SU-DHL-6 (cell line): Measurements from ENCODE around the gene SLC7A11.

Experiments
- H2AFZ ChIP-seq: fragments of 200-600 bp; sonication (generic); 2 replicates; pipeline ENCODE4 v1.6.1; 2014; ENCODE audit warnings: low read depth, mild to moderate bottlenecking, moderate library complexity, mixed read lengths, antibody characterized with exemption, low read length; ENCODE audit not compliant: severe bottlenecking
- H3F3A ChIP-seq: fragments of 200-600 bp; shearing (Covaris generic); 2 replicates; pipeline ENCODE4 v1.6.0; 2016; ENCODE audit warnings: antibody characterized with exemption, mild to moderate bottlenecking; ENCODE audit not compliant: insufficient read depth
- H3K27ac ChIP-seq: fragments of 200-600 bp; sonication (generic); 2 replicates; pipeline ENCODE4 v1.5.1; 2016; ENCODE audit warnings: low read depth, mild to moderate bottlenecking, low read length, moderate library complexity, mixed read lengths
- H3K27me3 ChIP-seq: fragments of 200-600 bp; sonication (generic), shearing (Covaris generic); 2 replicates; pipeline ENCODE4 v1.6.0; 2014; ENCODE audit warnings: mild to moderate bottlenecking, low read length
- H3K36me3 ChIP-seq: fragments of 200-600 bp; sonication (generic); 2 replicates; pipeline ENCODE4 v1.6.1; 2014; ENCODE audit warnings: mild to moderate bottlenecking, low read length, mixed read lengths
- H3K4me2 ChIP-seq: fragments of 300-600, 200-600 bp; shearing (Covaris generic), sonication (generic); 2 replicates; pipeline ENCODE4 v1.6.0; 2014; ENCODE audit warnings: low read length, low read depth, mild to moderate bottlenecking; ENCODE audit not compliant: poor library complexity, severe bottlenecking
- H3K4me3 ChIP-seq: fragments of 200-600 bp; sonication (generic); 2 replicates; pipeline ENCODE4 v1.5.1; 2014; ENCODE audit warnings: antibody characterized with exemption, low read length, mild to moderate bottlenecking, mixed read lengths; ENCODE audit not compliant: insufficient read depth, poor library complexity, severe bottlenecking
- H3K79me2 ChIP-seq: fragments of 200-600 bp; sonication (generic); 2 replicates; pipeline ENCODE4 v1.6.1; 2014; ENCODE audit warnings: mild to moderate bottlenecking, low read length, moderate library complexity; ENCODE audit not compliant: insufficient read depth
- H3K9ac ChIP-seq: fragments of 200-600 bp; sonication (generic); 2 replicates; pipeline ENCODE4 v1.7.0; 2014; ENCODE audit warnings: mild to moderate bottlenecking, low read length
- H3K9me2 ChIP-seq: fragments of 200-600 bp; sonication (generic); replicated peaks from 2 replicates; pipeline ENCODE4 v1.6.1; 2014; ENCODE audit warnings: low read length; ENCODE audit not compliant: insufficient read depth
- H3K9me3 ChIP-seq: fragments of 200-600 bp; sonication (generic); 2 replicates; pipeline ENCODE4 v1.6.1; 2014; ENCODE audit warnings: low read length, mixed read lengths; ENCODE audit not compliant: insufficient read depth
- H4K20me1 ChIP-seq: fragments of 200-600 bp; sonication (generic); 2 replicates; pipeline ENCODE4 v1.6.1; 2014; ENCODE audit warnings: low read depth, mild to moderate bottlenecking, antibody characterized with exemption, low read length, moderate library complexity, mixed read lengths
- CTCF ChIP-seq: fragments of 200-600 bp; sonication (generic); IDR thresholded peaks from one replicate; pipeline ENCODE4 v1.5.1; 2017; ENCODE audit warnings: antibody characterized with exemption, mild to moderate bottlenecking, low read length, moderate library complexity; ENCODE audit not compliant: insufficient read depth, poor library complexity, severe bottlenecking
- EZH2phosphoT487 ChIP-seq: fragments of 200-600 bp; sonication (generic), shearing (Covaris generic); conservative IDR thresholded peaks from 2 replicates; pipeline ENCODE4 v1.6.1; 2018; ENCODE audit warnings: mild to moderate bottlenecking, antibody characterized with exemption, low read length, moderate library complexity, mixed read lengths

The SLC7A11 gene

GRCh38 chr4:138266948-138267347, 24.8 kb upstream of the SLC7A11 start:
- Histone ChIP-seq H3K36me3 (no peaks in the 10 kb centered on the region), H3K4me2 (no peak overlapping the region), H3K79me2 (no peaks in the 10 kb centered on the region), H4K20me1 (no peaks in the 10 kb centered on the region), H3K9me3 (no peaks in the 10 kb centered on the region), H3F3A (no peaks in the 10 kb centered on the region), H3K9me2 (no peaks in the 10 kb centered on the region), H3K27me3 (no peaks in the 10 kb centered on the region), H3K4me3 (no peak overlapping the region), H2AFZ (no peak overlapping the region), H3K27ac (no peak overlapping the region), H3K9ac (no peak overlapping the region)
- no peak for TF ChIP-seq EZH2phosphoT487
- no peak for TF ChIP-seq CTCF

GRCh38 chr4:138263247-138263816, 21.2 kb upstream of the SLC7A11 start:
- Histone ChIP-seq H3K36me3 (no peaks in the 10 kb centered on the region), H4K20me1 (no peaks in the 10 kb centered on the region), H3K4me3 (no peak overlapping the region), H3K4me2 (no peak overlapping the region), H2AFZ (no peak overlapping the region), H3K27me3 (no peaks in the 10 kb centered on the region), H3K9me3 (no peaks in the 10 kb centered on the region), H3F3A (no peaks in the 10 kb centered on the region), H3K27ac (no peak overlapping the region), H3K9ac (no peak overlapping the region), H3K79me2 (no peaks in the 10 kb centered on the region), H3K9me2 (no peaks in the 10 kb centered on the region)
- no peak for TF ChIP-seq CTCF
- no peak for TF ChIP-seq EZH2phosphoT487

GRCh38 chr4:138262469-138262868, 20.3 kb upstream of the SLC7A11 start:
- Histone ChIP-seq H3K4me3 (no peak overlapping the region), H3K27ac (no peak overlapping the region), H4K20me1 (no peaks in the 10 kb centered on the region), H3K9me2 (no peaks in the 10 kb centered on the region), H3K79me2 (no peaks in the 10 kb centered on the region), H3K36me3 (no peaks in the 10 kb centered on the region), H3K9me3 (no peaks in the 10 kb centered on the region), H3K4me2 (no peak overlapping the region), H2AFZ (no peak overlapping the region), H3F3A (no peaks in the 10 kb centered on the region), H3K27me3 (no peaks in the 10 kb centered on the region), H3K9ac (no peak overlapping the region)
- TF ChIP-seq CTCF (no peak), EZH2phosphoT487 (no peak)

- Histone ChIP-seq H3K9me3 (no peaks in the 10 kb centered on the region), H4K20me1 (no peaks in the 10 kb centered on the region), H3K9me2 (no peaks in the 10 kb centered on the region), H3F3A (no peaks in the 10 kb centered on the region), H3K4me3 (no peak overlapping the region), H3K27ac (no peak overlapping the region), H3K79me2 (no peaks in the 10 kb centered on the region), H3K36me3 (no peaks in the 10 kb centered on the region), H2AFZ (no peak overlapping the region), H3K4me2 (no peak overlapping the region), H3K9ac (no peak overlapping the region), H3K27me3 (no peaks in the 10 kb centered on the region)
- TF ChIP-seq CTCF = no peak
- TF ChIP-seq EZH2phosphoT487 = no peak
Observed at GRCh38 chr4:138262030-138262429, 19.9 kb upstream of the SLC7A11 start.
